ENCODE results near the gene RNF145.
"Not testable (repeated sequence)": the region's sequence is repeated elsewhere in the genome, so short reads cannot be mapped to it uniquely, and the experiment has no call there.

RNF145 gene

GRCh38 chr5:159130871-159131270, 78.5 kb downstream of the RNF145 start:
- no peak for DNase-seq
- intact Hi-C loops (cut with DNase I), result no loop called here

- no peak for DNase-seq
- intact Hi-C loops (cut with DNase I), result no loop called here
Measured at GRCh38 chr5:159128070-159128541, 81.2 kb downstream of the RNF145 start.

- DNase-seq, result no peak
- intact Hi-C loops (cut with DNase I), result no loop called here
Measured at GRCh38 chr5:159123700-159124099, 85.7 kb downstream of the RNF145 start.

GRCh38 chr5:159123189-159123588, 86.2 kb downstream of the RNF145 start:
- intact Hi-C loops (cut with DNase I), result no loop called here
- no peak for DNase-seq

GRCh38 chr5:159121061-159121460, 88.3 kb downstream of the RNF145 start:
- intact Hi-C loops (cut with DNase I), result no loop called here
- no peak for DNase-seq

GRCh38 chr5:159120446-159120845, 88.9 kb downstream of the RNF145 start:
- DNase-seq, result no peak
- intact Hi-C loops (cut with DNase I), result no loop called here

- DNase-seq; intact Hi-C loops (cut with DNase I): not testable (repeated sequence)
Measured at GRCh38 chr5:159119842-159120241, 89.5 kb downstream of the RNF145 start.

GRCh38 chr5:159118958-159119659, 90.2 kb downstream of the RNF145 start:
- intact Hi-C loops (cut with DNase I), result not testable (repeated sequence)

GRCh38 chr5:159113405-159113804, 95.9 kb downstream of the RNF145 start:
- intact Hi-C loops (cut with DNase I), result no loop called here
- no peak for DNase-seq

More at GRCh38 chr5:159118958-159119659, 90.2 kb downstream of the RNF145 start:
- DNase-seq, result not testable (repeated sequence)

- intact Hi-C loops (cut with DNase I), result no loop called here
- DNase-seq, result no peak
Measured at GRCh38 chr5:159112436-159112835, 96.9 kb downstream of the RNF145 start.

Measured in head of caudate nucleus (tissue), 42 donors.